Measurements from ENCODE around the gene UTP3.
"Not testable (repeated sequence)": the region's sequence is repeated elsewhere in the genome, so short reads cannot be mapped to it uniquely, and the experiment has no call there.

Gene UTP3, protein sequence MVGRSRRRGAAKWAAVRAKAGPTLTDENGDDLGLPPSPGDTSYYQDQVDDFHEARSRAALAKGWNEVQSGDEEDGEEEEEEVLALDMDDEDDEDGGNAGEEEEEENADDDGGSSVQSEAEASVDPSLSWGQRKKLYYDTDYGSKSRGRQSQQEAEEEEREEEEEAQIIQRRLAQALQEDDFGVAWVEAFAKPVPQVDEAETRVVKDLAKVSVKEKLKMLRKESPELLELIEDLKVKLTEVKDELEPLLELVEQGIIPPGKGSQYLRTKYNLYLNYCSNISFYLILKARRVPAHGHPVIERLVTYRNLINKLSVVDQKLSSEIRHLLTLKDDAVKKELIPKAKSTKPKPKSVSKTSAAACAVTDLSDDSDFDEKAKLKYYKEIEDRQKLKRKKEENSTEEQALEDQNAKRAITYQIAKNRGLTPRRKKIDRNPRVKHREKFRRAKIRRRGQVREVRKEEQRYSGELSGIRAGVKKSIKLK

DNA sequence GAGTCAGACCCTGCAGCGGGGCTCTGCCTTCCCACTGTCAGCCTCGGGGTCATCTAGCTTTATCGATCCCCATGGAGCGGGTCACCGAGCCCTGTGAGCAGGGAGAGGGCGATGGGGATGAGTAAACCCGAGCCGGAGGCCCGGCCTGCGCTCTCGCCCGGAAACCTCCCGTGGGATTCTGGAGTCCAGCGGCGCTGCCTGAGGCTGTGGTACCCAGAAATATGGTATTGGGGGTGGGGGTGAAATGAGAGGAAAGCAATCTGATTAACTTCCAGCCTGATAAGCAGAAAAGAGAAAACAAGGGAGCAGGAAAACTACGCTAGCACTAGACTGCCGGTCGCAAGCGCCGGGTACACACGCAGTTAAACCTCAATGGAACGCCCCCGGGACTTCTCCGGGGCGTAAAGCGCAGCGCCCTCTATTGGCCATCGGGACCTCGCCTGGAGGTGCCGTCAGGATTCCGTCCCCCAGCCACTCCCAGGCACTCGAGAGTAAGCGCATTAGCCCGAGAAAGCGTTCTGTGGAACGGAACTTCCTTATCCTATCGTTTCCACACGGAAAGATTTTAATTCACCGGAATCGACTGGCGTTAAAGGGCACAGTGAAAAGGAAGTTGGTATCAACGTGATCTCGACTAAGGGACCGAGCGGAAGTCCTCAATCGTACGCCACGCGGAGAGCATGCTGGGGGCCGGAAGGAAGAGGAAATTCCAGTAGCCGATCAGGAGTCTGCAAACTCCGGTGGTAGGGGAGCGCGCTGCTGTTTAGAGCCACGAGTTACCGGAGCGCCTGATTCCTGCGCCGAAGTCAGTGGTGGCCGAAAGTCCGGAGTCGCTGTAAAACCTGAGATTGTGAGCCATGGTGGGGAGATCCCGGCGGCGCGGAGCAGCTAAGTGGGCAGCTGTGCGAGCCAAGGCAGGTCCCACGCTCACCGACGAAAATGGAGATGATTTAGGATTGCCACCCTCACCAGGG is at the start of gene UTP3:
Gene UTP3, plus strand, starts transcription at position 712 of the 974 bp plus-strand sequence. Its CDS starts 146 bp downstream, at position 858.
- H3K4me3 ChIP-seq (replicated peaks; ENCODE audit: low read depth, low read length): peak within 1 kb of the TSS; percentile 100
- peak; percentile 99 for DNase-seq (ENCODE audit: extremely low read depth, low read depth)
- TF ChIP-seq, protein P1, sequence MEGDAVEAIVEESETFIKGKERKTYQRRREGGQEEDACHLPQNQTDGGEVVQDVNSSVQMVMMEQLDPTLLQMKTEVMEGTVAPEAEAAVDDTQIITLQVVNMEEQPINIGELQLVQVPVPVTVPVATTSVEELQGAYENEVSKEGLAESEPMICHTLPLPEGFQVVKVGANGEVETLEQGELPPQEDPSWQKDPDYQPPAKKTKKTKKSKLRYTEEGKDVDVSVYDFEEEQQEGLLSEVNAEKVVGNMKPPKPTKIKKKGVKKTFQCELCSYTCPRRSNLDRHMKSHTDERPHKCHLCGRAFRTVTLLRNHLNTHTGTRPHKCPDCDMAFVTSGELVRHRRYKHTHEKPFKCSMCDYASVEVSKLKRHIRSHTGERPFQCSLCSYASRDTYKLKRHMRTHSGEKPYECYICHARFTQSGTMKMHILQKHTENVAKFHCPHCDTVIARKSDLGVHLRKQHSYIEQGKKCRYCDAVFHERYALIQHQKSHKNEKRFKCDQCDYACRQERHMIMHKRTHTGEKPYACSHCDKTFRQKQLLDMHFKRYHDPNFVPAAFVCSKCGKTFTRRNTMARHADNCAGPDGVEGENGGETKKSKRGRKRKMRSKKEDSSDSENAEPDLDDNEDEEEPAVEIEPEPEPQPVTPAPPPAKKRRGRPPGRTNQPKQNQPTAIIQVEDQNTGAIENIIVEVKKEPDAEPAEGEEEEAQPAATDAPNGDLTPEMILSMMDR (IDR thresholded peaks at IDR 0.05; ENCODE audit: low read depth, low read length, missing control alignments): peak; percentile 99

DNA sequence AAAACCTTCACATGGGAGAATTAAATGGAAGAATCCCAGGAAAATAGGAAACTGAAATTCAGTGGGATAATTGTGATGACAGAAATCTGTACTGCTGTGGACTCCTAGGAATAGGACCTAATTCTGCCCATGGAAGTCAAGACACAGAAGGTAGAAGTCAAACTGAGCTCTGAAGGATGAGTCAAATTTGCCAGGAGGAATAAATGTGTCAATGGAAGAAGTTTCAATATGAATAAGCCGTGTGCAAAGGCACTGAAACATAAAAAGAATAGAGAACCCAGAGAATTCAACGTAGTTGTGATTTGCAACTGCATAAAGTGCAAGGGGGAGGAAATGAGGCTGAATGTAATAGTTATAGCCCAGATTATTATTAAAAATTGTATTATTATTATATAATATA is 48.1 kb upstream of the UTP3 start:
- TF ChIP-seq, protein P1 (IDR thresholded peaks at IDR 0.05; ENCODE audit: low read depth, low read length, missing control alignments): no peak
- DNase-seq (ENCODE audit: extremely low read depth, low read depth): no peak
- no peak overlapping the region for H3K4me3 ChIP-seq (replicated peaks; ENCODE audit: low read depth, low read length)

DNA sequence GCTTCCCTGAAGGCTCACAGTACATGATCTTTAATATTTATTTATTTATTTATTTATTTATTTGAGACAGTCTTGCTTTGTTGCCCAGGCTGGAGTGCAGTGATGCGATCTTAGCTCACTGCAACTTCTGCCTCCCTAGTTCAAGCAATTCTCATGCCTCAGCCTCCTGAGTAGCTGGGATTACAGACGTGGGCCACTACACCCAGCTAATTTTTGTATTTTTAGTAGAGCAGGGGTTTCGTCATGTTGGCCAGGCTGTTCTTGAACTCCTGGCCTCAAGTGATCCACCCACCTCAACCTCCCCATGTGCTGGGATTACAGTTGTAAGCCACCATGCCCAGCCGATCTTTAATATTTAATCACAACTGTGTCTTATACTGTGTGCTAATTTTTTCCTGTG is 37.6 kb upstream of the UTP3 start:
- not testable (repeated sequence) for H3K4me3 ChIP-seq (replicated peaks; ENCODE audit: low read depth, low read length); DNase-seq (ENCODE audit: extremely low read depth, low read depth)

DNA sequence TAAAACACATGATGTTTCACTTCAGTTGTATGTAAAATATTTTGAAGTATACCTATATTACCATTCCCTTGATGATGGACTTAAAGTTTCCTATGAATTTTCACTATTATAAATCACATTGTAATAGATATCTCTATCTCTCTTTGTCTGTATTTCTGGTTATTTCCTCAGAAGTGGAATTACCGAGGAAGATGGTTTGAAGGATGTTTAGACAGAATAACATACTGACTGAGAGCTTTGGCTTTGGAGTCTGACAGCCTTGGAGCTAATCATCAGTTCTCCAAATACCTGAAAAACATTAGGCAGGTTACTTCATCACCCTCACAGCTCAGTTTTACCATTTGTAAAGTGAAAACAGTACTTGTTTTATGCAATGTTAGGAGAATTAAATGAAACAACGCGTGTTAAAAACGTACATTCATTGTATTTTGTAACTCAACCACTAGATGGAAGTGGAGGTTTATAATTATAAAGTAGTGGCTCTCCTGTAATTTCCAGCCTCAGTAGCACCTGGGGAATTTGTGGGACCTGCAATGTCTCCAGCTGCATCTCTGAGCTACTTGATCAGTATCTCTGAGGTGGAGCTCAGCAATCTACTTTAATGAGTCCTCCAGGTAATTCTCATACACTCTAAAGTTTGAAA is 36.3 kb upstream of the UTP3 start:
- TF ChIP-seq, protein P1 (IDR thresholded peaks at IDR 0.05; ENCODE audit: low read depth, low read length, missing control alignments): peak; percentile 25
- H3K4me3 ChIP-seq (replicated peaks; ENCODE audit: low read depth, low read length): no peak overlapping the region
- no peak for DNase-seq (ENCODE audit: extremely low read depth, low read depth)

DNA sequence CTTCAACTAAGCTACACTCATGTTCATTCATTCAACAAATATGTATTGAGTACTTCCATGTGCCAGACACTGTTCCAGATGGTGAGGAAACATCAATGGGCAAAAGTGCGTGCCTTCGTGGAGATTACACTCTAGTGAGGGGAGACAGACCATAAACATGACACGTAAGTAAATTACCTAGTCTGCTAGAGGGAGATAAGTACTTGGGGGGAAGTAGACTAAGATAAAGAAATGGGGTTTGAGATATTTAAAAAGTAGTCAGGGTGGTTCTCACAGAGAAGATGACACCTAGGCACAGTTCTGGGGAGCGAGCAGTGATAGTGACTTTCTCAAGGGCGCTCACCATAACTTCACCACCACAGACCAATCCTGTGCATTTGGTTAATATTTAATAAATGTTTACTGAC is 33.7 kb upstream of the UTP3 start:
- TF ChIP-seq, protein P1 (IDR thresholded peaks at IDR 0.05; ENCODE audit: low read depth, low read length, missing control alignments): no peak
- no peak for DNase-seq (ENCODE audit: extremely low read depth, low read depth)
- H3K4me3 ChIP-seq (replicated peaks; ENCODE audit: low read depth, low read length): no peak overlapping the region

DNA sequence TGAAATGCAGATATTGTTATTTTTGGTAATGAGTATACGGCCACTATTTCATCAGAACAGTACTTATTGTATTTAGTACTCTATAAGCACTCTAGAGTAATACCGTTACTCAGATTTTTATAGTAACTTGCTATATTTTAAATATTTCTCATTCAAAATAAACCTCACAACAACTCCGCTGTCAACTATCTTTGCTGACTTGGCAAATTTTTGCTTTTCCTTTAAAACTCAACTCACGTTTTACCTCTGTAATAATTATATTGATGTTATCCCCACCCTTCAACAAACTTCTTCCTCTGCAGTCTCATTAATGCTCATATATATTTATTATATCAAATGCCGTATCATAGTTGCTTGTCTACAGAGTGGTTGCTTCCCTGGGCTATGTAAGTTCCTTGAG is 31.0 kb upstream of the UTP3 start:
- H3K4me3 ChIP-seq (replicated peaks; ENCODE audit: low read depth, low read length): no peak overlapping the region
- TF ChIP-seq, protein P1 (IDR thresholded peaks at IDR 0.05; ENCODE audit: low read depth, low read length, missing control alignments): no peak
- DNase-seq (ENCODE audit: extremely low read depth, low read depth): no peak
